HCT116 (cell line): ENCODE data around the gene MAP7. TPM values are rescaled to one million over a fixed set of nuclear protein-coding genes. Genes with fewer than 3 reads are reported as not detected.

Source experiments
- ATAC-seq: fragments of 200-7000 bp; cut with Tn5 transposase; 2 replicates; pipeline ENCODE4 v1.9.1; 2020; ENCODE audit warnings: mild to moderate bottlenecking, moderate library complexity
- BruUV-seq: library from RNA; stranded (reverse); fragments of 400-500 nt; replicated peaks from 2 replicates; lab custom pipeline; 2021; lab: Mats Ljungman, UMichigan
- CTCF ChIA-PET: fragments of 300-600 bp; sonication (Branson Sonifier 250); formaldehyde crosslinking; loops from one replicate; lab custom pipeline; 2021; ENCODE audit warnings: antibody characterized with exemption; lab: Charles Lee
- POLR2A ChIA-PET: fragments of 300-600, 350-600 bp; sonication (Branson Sonifier 250); formaldehyde crosslinking; loops from one replicate; lab custom pipeline; 2021; ENCODE audit warnings: antibody characterized with exemption; lab: Charles Lee
- RAD21 ChIA-PET, 2 experiments: fragments of 300-600 bp; sonication (Branson Sonifier 250); formaldehyde crosslinking; loops; one replicate each; lab custom pipeline; 2023; ENCODE audit warnings: low total read pairs in 2 of 2; ENCODE audit not compliant: uncharacterized antibody in 2 of 2, unreplicated experiment in 2 of 2, low non-redundant PET in 1 of 2; lab: Charles Lee
- DNase-seq: peaks from one replicate; pipeline ENCODE4 v3.0.0-alpha.2; 2010; ENCODE audit warnings: low read depth, low spot score
- H2AFZ ChIP-seq: fragments of 200-600 bp; shearing (Covaris generic), sonication (generic); 2 replicates; pipeline ENCODE4 v1.6.1; 2017; ENCODE audit warnings: low read depth, mixed run types, mixed read lengths, antibody characterized with exemption, low read length; ENCODE audit not compliant: poor library complexity, severe bottlenecking
- H3K27ac ChIP-seq: 2 replicates; pipeline ENCODE4 v1.5.1; 2012; ENCODE audit warnings: low read depth, low read length
- H3K27me3 ChIP-seq: fragments of 200-600 bp; sonication (generic); 2 replicates; pipeline ENCODE4 v1.6.1; 2016; ENCODE audit warnings: mixed run types, low read length, mixed read lengths; ENCODE audit not compliant: insufficient read depth
- H3K36me3 ChIP-seq, 2 experiments: fragments of 200-500 bp in 1 of 2; fragments of 200-600 bp in 1 of 2; sonication (Bioruptor generic) in 1 of 2; sonication (generic) in 1 of 2; 2 replicates each; pipeline versions ENCODE4 v1.5.1 to v1.6.1; 2014 to 2016; ENCODE audit warnings: low read length in 2 of 2, inconsistent platforms in 1 of 2, mixed read lengths in 1 of 2, mixed run types in 1 of 2; ENCODE audit not compliant: insufficient read depth in 2 of 2, control insufficient read depth in 1 of 2
- H3K4me1 ChIP-seq, 2 experiments: fragments of 200-600 bp in 1 of 2; sonication (generic) in 1 of 2; 2 replicates each; pipeline versions ENCODE4 v1.5.1 to v1.6.1; 2012 to 2017; ENCODE audit warnings: low read length in 2 of 2, inconsistent platforms in 1 of 2, mild to moderate bottlenecking in 1 of 2, mixed read lengths in 1 of 2, mixed run types in 1 of 2, moderate library complexity in 1 of 2; ENCODE audit not compliant: insufficient read depth in 2 of 2, control insufficient read depth in 1 of 2
- H3K4me2 ChIP-seq: fragments of 200-600 bp; sonication (generic); 2 replicates; pipeline ENCODE4 v1.6.1; 2017; ENCODE audit warnings: mixed run types, low read length, mixed read lengths
- H3K4me3 ChIP-seq, 2 experiments: fragments of 200-600 bp in 1 of 2; sonication (generic) in 1 of 2; replicated peaks in 1 of 2; 2 replicates each; pipeline ENCODE4 v1.5.1; 2011 to 2016; ENCODE audit warnings: low read length in 2 of 2, control low read depth in 1 of 2, low read depth in 1 of 2, mild to moderate bottlenecking in 1 of 2, mixed read lengths in 1 of 2, mixed run types in 1 of 2
- H3K79me2 ChIP-seq: fragments of 200-600 bp; sonication (generic); 2 replicates; pipeline ENCODE4 v1.6.1; 2017; ENCODE audit warnings: mild to moderate bottlenecking, mixed run types, low read length, moderate library complexity, mixed read lengths; ENCODE audit not compliant: insufficient read depth
- H3K9ac ChIP-seq: fragments of 200-600 bp; sonication (generic); 2 replicates; pipeline ENCODE4 v1.6.1; 2016; ENCODE audit warnings: low read length, mixed read lengths
- H3K9me2 ChIP-seq: fragments of 200-600 bp; sonication (generic), shearing (Covaris generic); 2 replicates; pipeline ENCODE4 v1.6.1; 2017; ENCODE audit warnings: mixed run types, mild to moderate bottlenecking, moderate library complexity; ENCODE audit not compliant: insufficient read depth
- H3K9me3 ChIP-seq, 2 experiments: fragments of 200-500 bp in 1 of 2; fragments of 200-600 bp in 1 of 2; sonication (Bioruptor generic) in 1 of 2; sonication (generic) in 1 of 2; 2 replicates each; pipeline ENCODE4 v1.6.1; 2014 to 2017; ENCODE audit warnings: low read length in 2 of 2, mixed read lengths in 2 of 2, inconsistent platforms in 1 of 2, low read depth in 1 of 2, mild to moderate bottlenecking in 1 of 2, mixed run types in 1 of 2, moderate library complexity in 1 of 2; ENCODE audit not compliant: control insufficient read depth in 1 of 2, insufficient read depth in 1 of 2
- H4K20me1 ChIP-seq: fragments of 200-600 bp; sonication (generic), shearing (Covaris generic); 2 replicates; pipeline ENCODE4 v1.6.1; 2017; ENCODE audit warnings: mixed run types, mild to moderate bottlenecking, moderate library complexity; ENCODE audit not compliant: insufficient read depth
- CBX3 ChIP-seq: IDR thresholded peaks from 2 replicates; pipeline ENCODE4 v1.6.1; 2012; ENCODE audit warnings: low read depth
- EGR1 ChIP-seq: IDR thresholded peaks from 2 replicates; pipeline ENCODE4 v1.6.1; 2012; ENCODE audit warnings: low read depth
- ELF1 ChIP-seq: IDR thresholded peaks from 2 replicates; pipeline ENCODE4 v1.6.1; 2012; ENCODE audit warnings: low read depth, borderline replicate concordance
- EZH2 ChIP-seq: fragments of 200-600 bp; sonication (generic); IDR thresholded peaks from 2 replicates; pipeline ENCODE4 v1.6.1; 2017; ENCODE audit warnings: antibody characterized with exemption, mixed run types
- FOSL1 ChIP-seq: IDR thresholded peaks from 2 replicates; pipeline ENCODE4 v1.6.1; 2012; ENCODE audit warnings: low read depth
- POLR2A ChIP-seq: IDR thresholded peaks from 2 replicates; pipeline ENCODE4 v1.7.0; 2011; ENCODE audit warnings: borderline replicate concordance; ENCODE audit not compliant: insufficient read depth, insufficient read length; ENCODE audit errors: extremely low read depth
- SIN3A ChIP-seq: IDR thresholded peaks from 2 replicates; pipeline ENCODE4 v1.6.1; 2012; ENCODE audit warnings: low read depth
- SRF ChIP-seq: IDR thresholded peaks from 2 replicates; pipeline ENCODE4 v1.6.1; 2012; ENCODE audit warnings: low read depth
- YY1 ChIP-seq: IDR thresholded peaks from 2 replicates; pipeline ENCODE4 v1.6.1; 2011; ENCODE audit warnings: low read length, low read depth, moderate library complexity, mild to moderate bottlenecking; ENCODE audit not compliant: insufficient replicate concordance; ENCODE audit errors: extremely low read depth
- ZNF274 ChIP-seq: fragments of 200-500 bp; sonication (Bioruptor generic); IDR thresholded peaks from 2 replicates; pipeline ENCODE4 v1.6.1; 2014; ENCODE audit warnings: mild to moderate bottlenecking, low read depth, low read length, inconsistent platforms
- intact Hi-C: fragments of 100-400 bp; cut with micrococcal nuclease; formaldehyde crosslinking; loops from 2 replicates; pipeline ENCODE4 v1.10.0; 2022
- total RNA-seq: library from RNA; stranded (reverse); gene quantifications from one replicate; pipeline ENCODE4 v1.2.1, GENCODE V29; 2021; ENCODE audit not compliant: unreplicated experiment
- TF ChIP-seq, protein P1 (sequence below): IDR thresholded peaks from 2 replicates; pipeline ENCODE4 v1.6.1; 2012
- TF ChIP-seq, protein P2 (sequence below): IDR thresholded peaks from 2 replicates; pipeline ENCODE4 v1.6.1; 2012; ENCODE audit warnings: low read depth
- TF ChIP-seq, protein P3 (sequence below): IDR thresholded peaks from 2 replicates; pipeline ENCODE4 v1.6.1; 2011; ENCODE audit warnings: mild to moderate bottlenecking, low read length, moderate library complexity; ENCODE audit not compliant: insufficient replicate concordance; ENCODE audit errors: extremely low read depth
- TF ChIP-seq, protein P4 (sequence below): IDR thresholded peaks from 2 replicates; pipeline ENCODE4 v1.6.1; 2012

Gene MAP7
- total RNA-seq, 1 experiment from 2014 or later, result 35.5 TPM

DNA sequence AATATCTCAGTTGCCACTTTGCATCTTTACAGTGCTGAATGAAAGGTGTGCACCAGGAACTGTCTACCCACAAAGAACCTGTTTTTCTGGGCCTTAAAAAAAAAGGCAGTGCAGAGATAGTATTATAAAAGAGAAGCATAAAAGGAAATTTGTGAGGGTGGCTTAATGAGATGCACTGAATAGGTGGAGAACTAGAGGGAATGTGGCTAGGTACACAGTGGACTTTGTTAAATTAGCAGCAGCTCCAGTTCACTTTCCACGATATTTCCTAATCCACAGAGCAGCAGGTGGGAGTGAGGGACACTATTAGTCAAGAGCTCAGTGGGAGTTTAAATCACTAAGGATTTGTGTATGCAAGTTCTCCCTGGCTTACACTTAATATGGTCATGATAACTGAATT, 38.8 kb downstream of the MAP7 start (continued):
- TF ChIP-seq, protein P1, sequence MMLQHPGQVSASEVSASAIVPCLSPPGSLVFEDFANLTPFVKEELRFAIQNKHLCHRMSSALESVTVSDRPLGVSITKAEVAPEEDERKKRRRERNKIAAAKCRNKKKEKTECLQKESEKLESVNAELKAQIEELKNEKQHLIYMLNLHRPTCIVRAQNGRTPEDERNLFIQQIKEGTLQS, result no peak
- TF ChIP-seq YY1, result no peak
- no peak for TF ChIP-seq SRF
- TF ChIP-seq SIN3A, result no peak

DNA sequence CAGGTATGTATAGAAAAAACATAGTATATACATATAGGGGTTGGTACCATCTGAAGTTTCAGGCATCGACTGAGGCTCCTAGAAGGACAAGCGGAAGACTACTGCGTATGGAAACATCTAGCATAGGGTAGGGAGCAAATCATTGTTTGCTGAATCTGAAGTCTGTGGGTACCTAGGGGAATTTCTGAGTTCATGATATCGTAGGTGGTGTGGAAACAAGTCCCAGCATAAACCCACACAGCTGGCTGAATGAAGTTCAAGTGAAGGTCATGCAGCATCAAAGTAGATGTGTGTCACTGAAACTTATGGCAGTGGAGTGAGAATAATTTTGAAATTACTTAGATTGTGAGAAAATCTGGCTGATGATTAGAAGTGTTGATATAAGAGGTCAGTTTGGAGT, 39.4 kb downstream of the MAP7 start:
- ATAC-seq, result no peak
- no peaks in the 10 kb centered on the region for H3K36me3 ChIP-seq
- H3K4me2 ChIP-seq, result no peak overlapping the region
- DNase-seq, result no peak
- POLR2A ChIA-PET, result no interaction called here
- peaks cover 4% of the 10 kb centered on the region; the same call in 1 of the 2 replicates for H3K79me2 ChIP-seq
- no peaks in the 10 kb centered on the region for H3K9me2 ChIP-seq
- no peak overlapping the region for H3K4me3 ChIP-seq
- no peaks in the 10 kb centered on the region for H4K20me1 ChIP-seq
- CTCF ChIA-PET, result no interaction called here
- H3K9ac ChIP-seq, result no peak overlapping the region
- RAD21 ChIA-PET, result no interaction called here
- H3K27me3 ChIP-seq, result no peaks in the 10 kb centered on the region
- no TSS peak for BruUV-seq
- H2AFZ ChIP-seq, result no peak overlapping the region
- H3K4me1 ChIP-seq, result no peaks in the 10 kb centered on the region
- H3K27ac ChIP-seq, result no peak overlapping the region
- H3K9me3 ChIP-seq, result no peaks in the 10 kb centered on the region
- intact Hi-C loops, result no loop called here
- TF ChIP-seq EZH2 (no peak), EGR1 (no peak), ZNF274 (no peak), SIN3A (no peak), CBX3 (no peak), ELF1 (no peak), SRF (no peak), FOSL1 (no peak), POLR2A (no peak)
- TF ChIP-seq, protein P2, sequence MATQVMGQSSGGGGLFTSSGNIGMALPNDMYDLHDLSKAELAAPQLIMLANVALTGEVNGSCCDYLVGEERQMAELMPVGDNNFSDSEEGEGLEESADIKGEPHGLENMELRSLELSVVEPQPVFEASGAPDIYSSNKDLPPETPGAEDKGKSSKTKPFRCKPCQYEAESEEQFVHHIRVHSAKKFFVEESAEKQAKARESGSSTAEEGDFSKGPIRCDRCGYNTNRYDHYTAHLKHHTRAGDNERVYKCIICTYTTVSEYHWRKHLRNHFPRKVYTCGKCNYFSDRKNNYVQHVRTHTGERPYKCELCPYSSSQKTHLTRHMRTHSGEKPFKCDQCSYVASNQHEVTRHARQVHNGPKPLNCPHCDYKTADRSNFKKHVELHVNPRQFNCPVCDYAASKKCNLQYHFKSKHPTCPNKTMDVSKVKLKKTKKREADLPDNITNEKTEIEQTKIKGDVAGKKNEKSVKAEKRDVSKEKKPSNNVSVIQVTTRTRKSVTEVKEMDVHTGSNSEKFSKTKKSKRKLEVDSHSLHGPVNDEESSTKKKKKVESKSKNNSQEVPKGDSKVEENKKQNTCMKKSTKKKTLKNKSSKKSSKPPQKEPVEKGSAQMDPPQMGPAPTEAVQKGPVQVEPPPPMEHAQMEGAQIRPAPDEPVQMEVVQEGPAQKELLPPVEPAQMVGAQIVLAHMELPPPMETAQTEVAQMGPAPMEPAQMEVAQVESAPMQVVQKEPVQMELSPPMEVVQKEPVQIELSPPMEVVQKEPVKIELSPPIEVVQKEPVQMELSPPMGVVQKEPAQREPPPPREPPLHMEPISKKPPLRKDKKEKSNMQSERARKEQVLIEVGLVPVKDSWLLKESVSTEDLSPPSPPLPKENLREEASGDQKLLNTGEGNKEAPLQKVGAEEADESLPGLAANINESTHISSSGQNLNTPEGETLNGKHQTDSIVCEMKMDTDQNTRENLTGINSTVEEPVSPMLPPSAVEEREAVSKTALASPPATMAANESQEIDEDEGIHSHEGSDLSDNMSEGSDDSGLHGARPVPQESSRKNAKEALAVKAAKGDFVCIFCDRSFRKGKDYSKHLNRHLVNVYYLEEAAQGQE, result no peak
- TF ChIP-seq, protein P3, sequence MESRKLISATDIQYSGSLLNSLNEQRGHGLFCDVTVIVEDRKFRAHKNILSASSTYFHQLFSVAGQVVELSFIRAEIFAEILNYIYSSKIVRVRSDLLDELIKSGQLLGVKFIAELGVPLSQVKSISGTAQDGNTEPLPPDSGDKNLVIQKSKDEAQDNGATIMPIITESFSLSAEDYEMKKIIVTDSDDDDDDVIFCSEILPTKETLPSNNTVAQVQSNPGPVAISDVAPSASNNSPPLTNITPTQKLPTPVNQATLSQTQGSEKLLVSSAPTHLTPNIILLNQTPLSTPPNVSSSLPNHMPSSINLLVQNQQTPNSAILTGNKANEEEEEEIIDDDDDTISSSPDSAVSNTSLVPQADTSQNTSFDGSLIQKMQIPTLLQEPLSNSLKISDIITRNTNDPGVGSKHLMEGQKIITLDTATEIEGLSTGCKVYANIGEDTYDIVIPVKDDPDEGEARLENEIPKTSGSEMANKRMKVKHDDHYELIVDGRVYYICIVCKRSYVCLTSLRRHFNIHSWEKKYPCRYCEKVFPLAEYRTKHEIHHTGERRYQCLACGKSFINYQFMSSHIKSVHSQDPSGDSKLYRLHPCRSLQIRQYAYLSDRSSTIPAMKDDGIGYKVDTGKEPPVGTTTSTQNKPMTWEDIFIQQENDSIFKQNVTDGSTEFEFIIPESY, result no peak
- TF ChIP-seq, protein P1, result no peak
- TF ChIP-seq, protein P4, sequence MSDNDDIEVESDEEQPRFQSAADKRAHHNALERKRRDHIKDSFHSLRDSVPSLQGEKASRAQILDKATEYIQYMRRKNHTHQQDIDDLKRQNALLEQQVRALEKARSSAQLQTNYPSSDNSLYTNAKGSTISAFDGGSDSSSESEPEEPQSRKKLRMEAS, result no peak
- TF ChIP-seq, all 23 proteins: peak for 0
